Epidermal melanocyte (primary cell): ENCODE data around the gene TRIM26.
"Not testable (repeated sequence)": the region's sequence is repeated elsewhere in the genome, so short reads cannot be mapped to it uniquely, and the experiment has no call there.

Experiments used
- DNase-seq: peaks from one replicate; pipeline ENCODE4 v3.0.0; 2011; ENCODE audit warnings: low spot score; ENCODE audit not compliant: insufficient read length

Gene TRIM26

GRCh38 chr6:30154709-30155519 lies 58.3 kb downstream of the TRIM26 start:
- DNase-seq = no peak

GRCh38 chr6:30154061-30154460 lies 59.1 kb downstream of the TRIM26 start:
- DNase-seq = no peak

GRCh38 chr6:30152910-30153610 lies 60.1 kb downstream of the TRIM26 start:
- DNase-seq = no peak

GRCh38 chr6:30152016-30152673 lies 61.1 kb downstream of the TRIM26 start:
- DNase-seq = no peak

- no peak for DNase-seq
Observed at GRCh38 chr6:30151580-30151979, 61.6 kb downstream of the TRIM26 start.

- DNase-seq = no peak
Observed at GRCh38 chr6:30150671-30151395, 62.4 kb downstream of the TRIM26 start.

- no peak for DNase-seq
Observed at GRCh38 chr6:30149858-30150550, 63.2 kb downstream of the TRIM26 start.

GRCh38 chr6:30149234-30149633 lies 64.0 kb downstream of the TRIM26 start:
- DNase-seq = no peak

- DNase-seq = no peak
Observed at GRCh38 chr6:30147096-30147495, 66.1 kb downstream of the TRIM26 start.

- no peak for DNase-seq
Observed at GRCh38 chr6:30145818-30146217, 67.4 kb downstream of the TRIM26 start.

- DNase-seq = no peak
Observed at GRCh38 chr6:30144811-30145210, 68.4 kb downstream of the TRIM26 start.

GRCh38 chr6:30143780-30144179 lies 69.4 kb downstream of the TRIM26 start:
- DNase-seq = no peak

- no peak for DNase-seq
Observed at GRCh38 chr6:30142665-30143064, 70.5 kb downstream of the TRIM26 start.

- not testable (repeated sequence) for DNase-seq
Observed at GRCh38 chr6:30140240-30140639, 73.0 kb downstream of the TRIM26 start.

GRCh38 chr6:30136570-30137286 lies 76.5 kb downstream of the TRIM26 start:
- DNase-seq = no peak

GRCh38 chr6:30135757-30136156 lies 77.4 kb downstream of the TRIM26 start, which contains the start of gene TRIM40:
Gene TRIM40 (plus strand): TSS chr6:30136140. CDS start chr6:30137037, 897 bp downstream.
- DNase-seq = no peak

- DNase-seq = no peak
Observed at GRCh38 chr6:30135147-30135546, 78.1 kb downstream of the TRIM26 start.
